GM12801 (cell line): ENCODE results near the gene MCCC2.

Experiments
- CTCF ChIP-seq: IDR thresholded peaks from one replicate; pipeline ENCODE4 v1.5.1; 2011; ENCODE audit warnings: control low read depth; ENCODE audit not compliant: insufficient read length; ENCODE audit errors: extremely low read depth

Gene MCCC2

GRCh38 chr5:71705421-71705820, 118.3 kb downstream of the MCCC2 start:
- no peak for TF ChIP-seq CTCF

GRCh38 chr5:71706906-71707305, 119.8 kb downstream of the MCCC2 start:
- no peak for TF ChIP-seq CTCF
